ENCODE measurements around the gene POM121C. TPM values are rescaled to one million over a fixed set of nuclear protein-coding genes. Genes with fewer than 3 reads are reported as not detected.
A peak's percentile ranks its signal among the peaks of the same experiment; 100 is the strongest.
"Not testable (repeated sequence)": the region's sequence is repeated elsewhere in the genome, so short reads cannot be mapped to it uniquely, and the experiment has no call there.

POM121C gene
- total RNA-seq, 1 experiment from 2014 or later: 8.2 TPM

DNA sequence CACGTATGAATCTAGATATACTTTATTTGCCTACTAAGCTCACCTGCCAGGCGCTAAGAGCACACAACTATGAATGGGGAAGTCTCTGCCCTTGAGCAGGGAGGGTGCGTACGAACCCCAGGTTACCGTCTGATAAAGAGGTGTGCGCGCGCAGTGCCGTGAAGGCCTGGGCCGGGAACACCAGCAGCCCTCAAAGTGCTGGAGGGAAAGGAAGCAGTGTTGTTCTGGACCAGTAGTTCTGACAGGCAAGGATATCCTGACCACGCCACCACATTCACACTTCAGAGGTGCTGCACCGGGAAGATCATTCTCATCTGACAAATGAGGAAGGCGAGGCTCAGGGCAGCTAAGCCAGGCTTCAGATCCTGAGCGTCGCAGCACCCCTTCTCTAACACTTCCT is 62.6 kb downstream of the POM121C start:
- not testable (repeated sequence) for DNase-seq (ENCODE audit: low read depth)

DNA sequence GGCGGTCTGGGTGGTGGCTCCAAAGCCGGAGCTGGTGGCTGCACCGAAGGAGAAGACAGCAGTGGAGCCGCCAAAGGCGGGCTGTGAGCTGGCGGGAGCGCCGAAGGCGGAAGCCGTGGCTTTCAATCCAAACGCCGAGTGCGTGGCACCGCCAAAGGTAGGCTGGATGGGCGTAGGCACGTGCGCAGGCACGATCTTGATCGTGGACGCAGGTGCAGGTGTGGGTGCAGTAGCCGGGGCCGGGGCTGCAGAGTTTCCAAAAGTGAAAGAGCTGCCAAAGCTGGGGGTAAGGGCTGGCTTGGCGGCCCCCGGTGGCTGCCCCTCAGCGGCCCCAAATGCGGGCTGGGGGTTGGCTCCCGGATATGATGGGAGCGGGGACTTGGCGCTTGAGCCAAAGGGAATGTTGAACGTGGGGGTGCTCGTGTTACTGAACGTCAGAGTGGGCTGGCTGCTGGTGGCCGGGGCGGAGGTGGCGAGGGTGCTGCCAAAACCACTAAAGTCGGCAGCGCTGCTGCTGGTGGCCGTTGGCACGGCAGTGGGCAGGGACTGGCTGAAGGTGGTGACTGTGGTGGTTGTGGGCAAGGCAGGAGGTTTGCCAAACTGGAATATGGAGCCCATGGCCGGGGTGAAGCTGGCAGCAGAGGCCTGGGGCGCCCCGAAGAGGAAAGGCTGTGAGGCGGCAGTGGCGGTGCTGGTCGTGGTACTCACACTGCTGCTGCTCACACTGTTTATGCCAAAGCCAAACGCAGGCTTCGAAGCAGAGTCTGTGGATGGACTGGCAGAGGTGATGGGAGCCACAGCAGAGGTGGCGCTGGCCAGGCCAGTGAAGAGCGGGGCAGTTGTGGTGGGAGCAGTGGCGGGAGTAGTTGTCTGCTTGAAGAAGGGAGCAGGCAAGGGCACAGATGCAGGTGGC is 64.0 kb downstream of the POM121C start:
- DNase-seq (ENCODE audit: low read depth): not testable (repeated sequence)

DNA sequence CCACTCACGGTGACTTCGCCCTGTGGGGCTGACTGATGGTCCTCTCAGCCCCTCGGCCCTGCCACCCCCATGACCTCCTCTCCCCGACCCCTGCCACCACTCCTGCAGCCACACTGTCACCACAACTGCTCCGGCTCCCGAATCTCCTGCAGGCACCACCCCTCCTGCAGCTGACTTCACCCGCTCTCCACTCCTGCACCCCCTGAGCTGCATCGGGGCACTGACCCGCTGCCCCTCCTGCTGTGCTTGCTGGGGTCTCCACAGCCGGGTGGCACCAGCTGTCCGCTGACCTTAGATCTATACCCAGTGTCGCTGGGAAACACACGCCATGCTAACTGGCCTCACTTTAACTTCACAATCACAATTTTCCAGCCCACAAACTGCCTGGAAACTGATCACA is 65.9 kb downstream of the POM121C start:
- not testable (repeated sequence) for DNase-seq (ENCODE audit: low read depth)

DNA sequence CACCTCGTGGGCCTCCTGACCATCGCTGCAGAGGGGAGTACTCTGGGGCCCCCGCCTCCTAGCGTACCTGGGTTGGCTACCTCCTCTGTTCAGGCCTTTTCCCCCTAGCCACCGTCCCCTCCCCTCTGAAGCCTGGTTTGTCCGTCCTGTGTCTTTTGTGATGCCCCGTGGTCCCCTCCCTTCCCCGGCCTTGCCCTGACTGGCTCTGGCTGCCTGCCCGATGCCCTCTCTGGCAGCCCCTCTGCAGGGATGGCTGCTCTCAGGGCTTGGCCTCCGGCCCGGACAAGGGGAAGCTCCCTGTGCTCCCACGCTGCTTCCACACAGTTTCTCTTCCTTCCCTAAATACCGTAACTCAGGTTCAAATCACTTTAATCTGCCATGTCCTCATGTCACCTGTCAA is 66.4 kb downstream of the POM121C start:
- not testable (repeated sequence) for DNase-seq (ENCODE audit: low read depth)

DNA sequence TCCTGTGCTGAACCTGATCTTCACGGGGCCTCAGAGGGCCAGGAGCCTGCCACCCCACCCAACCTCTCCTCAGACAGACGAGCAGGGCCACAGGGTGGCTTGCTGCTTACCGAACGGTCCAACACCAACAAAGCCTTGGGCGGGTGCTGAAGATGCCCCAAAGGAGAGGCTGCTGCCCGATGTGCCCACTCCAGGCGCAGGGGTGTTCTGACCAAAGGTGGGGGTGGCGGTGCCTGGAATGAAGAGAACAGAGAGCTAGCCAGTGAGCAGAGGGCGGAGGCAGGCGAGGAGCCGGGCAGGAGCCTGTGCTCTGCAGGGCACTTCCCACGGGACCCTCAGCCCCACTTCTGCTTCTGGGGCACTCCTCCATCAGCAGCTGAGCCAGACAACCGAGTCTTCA is 66.9 kb downstream of the POM121C start:
- not testable (repeated sequence) for DNase-seq (ENCODE audit: low read depth)

DNA sequence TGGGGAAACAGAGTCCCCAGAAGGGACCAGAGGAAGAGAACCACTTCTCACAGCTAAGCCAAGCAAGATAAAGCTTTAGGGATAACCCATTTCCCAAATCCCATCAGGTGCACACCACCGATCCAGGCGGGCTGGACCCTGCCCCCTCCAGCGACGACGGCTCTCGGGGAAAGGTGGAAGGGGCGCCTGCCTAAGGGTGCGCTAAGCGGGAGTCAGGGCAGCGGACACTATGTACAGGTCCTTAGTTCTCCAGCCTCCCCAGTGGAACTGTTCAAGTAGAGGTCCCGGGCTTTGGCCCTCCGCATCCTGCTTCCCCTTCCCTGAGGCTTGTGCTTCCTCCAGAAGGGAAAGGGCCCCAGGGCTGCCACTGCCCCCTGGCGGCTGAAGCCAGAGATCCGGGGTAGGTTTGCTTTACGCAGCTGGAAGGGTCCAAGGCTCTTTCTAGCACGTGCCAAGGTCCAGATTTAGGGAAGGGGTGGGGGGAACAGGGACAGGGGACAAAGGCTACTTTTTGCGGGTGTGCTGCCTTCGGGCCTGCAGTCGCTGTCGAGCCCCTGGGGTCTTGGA is 67.7 kb downstream of the POM121C start:
- DNase-seq (ENCODE audit: low read depth): not testable (repeated sequence)

DNA sequence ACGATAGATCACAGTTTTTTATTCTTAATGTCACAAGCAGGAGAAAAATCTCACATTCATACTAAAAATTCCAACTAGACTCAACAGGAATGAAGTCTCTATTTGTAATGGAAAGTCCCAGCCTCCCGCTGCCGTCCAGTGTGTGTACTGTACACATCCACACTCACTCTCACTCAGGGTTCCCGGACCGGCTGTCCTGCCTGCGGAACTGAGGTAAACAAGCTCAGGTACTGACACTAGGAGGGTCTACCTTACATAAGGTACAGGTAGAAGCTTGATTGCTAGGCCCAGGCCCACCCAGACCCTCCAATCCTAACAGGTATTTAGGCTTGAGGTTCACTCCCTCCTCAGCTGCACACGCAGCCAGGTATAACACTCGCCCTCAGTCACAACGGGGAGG is 69.3 kb downstream of the POM121C start:
- DNase-seq (ENCODE audit: low read depth): not testable (repeated sequence)

DNA sequence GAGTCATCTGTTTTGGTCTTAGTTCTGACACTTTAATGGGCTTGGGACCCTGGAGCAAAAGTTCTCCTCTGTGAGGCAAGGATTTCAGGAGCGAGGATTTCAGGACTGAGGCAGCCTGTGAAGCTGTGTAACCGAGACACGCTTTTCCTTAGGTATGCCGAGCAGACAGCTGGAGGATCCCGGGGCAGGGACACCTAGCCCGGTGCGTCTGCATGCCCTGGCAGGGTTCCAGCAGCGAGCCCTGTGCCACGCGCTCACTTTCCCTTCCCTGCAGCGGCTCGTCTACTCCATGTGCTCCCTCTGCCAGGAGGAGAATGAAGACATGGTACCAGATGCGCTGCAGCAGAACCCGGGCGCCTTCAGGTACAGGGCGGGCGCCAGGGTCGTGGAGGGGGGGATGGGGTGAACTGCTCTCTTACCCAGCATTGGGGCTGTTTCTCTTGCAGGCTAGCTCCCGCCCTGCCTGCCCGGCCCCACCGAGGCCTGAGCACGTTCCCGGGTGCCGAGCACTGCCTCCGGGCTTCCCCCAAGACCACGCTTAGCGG is 70.2 kb downstream of the POM121C start:
- not testable (repeated sequence) for DNase-seq (ENCODE audit: low read depth)

DNA sequence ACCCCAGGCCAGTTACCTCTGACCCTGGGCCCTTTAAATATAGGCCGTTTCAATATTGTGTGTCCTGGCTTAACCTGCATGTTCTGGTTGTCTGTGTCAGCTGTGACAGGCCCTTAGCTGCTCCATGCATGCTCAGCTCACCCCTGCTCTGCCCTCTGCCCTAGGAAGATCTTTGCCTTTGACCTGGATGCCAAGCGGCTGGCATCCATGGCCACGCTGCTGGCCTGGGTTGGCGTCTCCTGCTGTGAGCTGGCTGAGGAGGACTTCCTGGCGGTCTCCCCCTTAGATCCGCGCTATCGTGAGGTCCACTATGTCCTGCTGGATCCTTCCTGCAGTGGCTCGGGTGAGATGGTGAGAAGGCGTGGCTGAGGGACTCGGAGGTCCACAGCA is 70.7 kb downstream of the POM121C start:
- not testable (repeated sequence) for DNase-seq (ENCODE audit: low read depth)

DNA sequence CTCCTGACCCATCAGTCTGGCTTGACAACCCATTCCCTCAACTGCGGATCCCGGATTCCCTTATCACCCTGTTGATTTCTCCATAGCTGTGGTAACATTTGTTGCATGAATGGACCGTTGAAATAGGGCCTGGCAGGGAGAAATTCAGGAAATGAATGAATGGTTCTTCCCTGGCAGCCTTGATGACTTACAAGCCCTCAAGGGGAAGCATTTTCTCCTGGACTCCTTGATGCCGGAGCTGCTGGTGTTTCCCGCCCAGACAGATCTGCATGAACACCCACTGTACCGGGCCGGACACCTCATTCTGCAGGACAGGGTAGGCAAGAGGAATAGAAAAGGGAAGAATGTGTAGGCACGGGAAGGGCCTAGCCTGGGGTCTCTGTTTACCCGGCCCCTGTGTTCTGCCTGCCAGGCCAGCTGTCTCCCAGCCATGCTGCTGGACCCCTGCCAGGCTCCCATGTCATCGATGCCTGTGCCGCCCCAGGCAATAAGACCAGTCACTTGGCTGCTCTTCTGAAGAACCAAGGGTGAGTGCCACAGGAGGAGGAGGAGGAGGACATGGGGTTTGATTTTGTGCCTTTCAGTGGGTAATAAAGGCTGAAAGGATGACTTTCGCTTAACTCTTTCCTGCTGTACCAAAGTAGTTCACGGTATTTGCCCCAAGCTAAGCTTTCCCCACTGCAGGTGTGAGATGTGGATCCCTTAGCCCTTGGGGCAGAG is 71.2 kb downstream of the POM121C start:
- peak; percentile 72 for DNase-seq (ENCODE audit: low read depth)

DNA sequence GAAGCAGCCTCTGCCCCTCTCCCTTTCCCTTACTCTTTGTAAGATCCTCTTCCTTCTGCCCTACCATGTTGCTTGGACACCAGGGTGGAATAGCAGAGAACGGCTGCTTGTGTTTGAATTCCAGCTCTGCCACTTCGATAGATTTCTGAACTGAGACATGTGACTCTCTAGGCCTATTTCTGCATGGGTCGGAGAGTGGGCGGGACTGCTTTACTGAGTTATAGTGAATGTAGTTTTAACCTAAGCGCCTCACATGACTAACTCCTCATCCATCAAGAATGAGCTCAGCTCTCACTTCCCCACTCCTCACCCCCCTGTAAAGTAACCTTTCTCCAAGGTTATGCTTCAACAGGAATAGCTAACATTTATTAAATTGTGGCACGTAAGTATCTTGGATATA is 71.9 kb downstream of the POM121C start:
- DNase-seq (ENCODE audit: low read depth): not testable (repeated sequence)

DNA sequence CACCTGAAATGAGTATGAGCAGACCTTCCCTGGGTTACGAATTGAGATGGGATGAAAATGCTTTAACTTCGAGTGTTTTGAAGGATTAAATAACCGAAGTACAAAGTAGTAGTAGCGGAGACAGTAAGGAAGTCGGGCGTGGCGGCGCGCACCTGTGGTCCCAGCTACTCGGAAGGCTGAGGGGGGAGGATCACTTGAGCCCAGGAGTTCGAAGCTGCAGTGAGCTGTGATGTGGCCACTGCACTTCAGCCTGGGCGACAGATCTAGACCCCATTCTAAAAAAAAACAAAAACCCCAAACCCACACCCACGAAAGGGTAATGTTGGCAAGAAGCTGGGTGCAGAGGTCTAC is 75.3 kb downstream of the POM121C start:
- not testable (repeated sequence) for DNase-seq (ENCODE audit: low read depth)

DNA sequence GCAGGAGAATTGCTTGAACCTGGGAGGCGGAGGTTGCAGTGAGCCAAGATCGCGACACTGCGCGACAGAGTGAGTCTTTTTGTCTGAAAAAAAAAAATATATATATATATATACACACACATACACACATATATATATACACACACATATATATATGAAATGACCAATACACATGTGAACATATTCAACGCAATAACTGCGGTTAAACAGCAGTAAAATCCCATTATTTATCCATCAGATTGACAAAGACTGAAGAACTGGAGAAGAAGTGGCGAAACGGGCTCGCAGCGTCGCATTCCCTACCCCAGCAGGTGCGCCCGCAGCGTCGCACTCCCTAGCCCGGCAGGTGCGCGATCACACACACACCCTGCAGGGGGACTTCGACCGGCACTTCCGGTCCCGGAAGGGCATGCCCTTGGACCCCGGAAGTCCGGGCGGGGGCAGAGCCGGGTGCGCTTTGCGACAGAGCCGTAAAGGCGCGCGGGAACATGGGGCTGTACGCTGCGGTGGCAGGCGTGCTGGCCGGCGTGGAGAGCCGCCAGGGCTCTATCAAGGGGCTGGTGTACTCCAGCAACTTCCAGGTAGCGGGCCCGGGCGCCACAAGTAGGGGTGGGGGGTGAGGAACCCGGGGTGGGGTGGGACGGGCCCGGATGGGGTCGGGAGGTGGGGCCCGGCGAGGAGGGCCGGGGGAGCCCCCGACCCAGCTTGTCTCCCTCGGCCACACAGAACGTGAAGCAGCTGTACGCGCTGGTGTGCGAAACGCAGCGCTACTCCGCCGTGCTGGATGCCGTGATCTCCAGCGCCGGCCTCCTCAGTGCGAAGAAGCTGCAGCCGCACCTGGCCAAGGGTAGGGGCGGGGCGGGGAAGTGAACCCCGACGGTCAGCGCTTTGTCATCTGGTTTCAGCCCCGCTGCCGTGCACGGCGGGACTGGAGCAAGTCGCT is 75.9 kb downstream of the POM121C start:
- DNase-seq (ENCODE audit: low read depth): not testable (repeated sequence)

DNA sequence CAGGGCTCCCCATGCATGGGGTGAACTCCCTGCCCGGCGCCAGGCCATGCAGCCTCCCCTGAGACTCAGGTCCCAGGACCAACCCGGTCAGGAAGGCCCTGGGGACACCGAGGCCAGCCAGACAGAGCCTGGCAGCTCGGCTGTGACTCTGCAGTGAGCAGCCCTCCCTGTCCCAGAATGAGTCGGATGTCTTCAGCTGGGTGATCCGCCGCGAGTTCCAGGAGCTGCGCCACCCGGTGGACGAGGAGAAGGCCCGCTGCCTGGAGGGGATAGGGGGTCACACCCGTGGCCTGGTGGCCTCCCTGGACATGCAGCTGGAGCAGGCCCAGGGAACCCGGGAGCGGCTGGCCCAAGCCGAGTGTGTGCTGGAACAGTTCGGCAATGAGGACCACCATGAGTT is 81.4 kb downstream of the POM121C start:
- DNase-seq (ENCODE audit: low read depth): not testable (repeated sequence)

DNA sequence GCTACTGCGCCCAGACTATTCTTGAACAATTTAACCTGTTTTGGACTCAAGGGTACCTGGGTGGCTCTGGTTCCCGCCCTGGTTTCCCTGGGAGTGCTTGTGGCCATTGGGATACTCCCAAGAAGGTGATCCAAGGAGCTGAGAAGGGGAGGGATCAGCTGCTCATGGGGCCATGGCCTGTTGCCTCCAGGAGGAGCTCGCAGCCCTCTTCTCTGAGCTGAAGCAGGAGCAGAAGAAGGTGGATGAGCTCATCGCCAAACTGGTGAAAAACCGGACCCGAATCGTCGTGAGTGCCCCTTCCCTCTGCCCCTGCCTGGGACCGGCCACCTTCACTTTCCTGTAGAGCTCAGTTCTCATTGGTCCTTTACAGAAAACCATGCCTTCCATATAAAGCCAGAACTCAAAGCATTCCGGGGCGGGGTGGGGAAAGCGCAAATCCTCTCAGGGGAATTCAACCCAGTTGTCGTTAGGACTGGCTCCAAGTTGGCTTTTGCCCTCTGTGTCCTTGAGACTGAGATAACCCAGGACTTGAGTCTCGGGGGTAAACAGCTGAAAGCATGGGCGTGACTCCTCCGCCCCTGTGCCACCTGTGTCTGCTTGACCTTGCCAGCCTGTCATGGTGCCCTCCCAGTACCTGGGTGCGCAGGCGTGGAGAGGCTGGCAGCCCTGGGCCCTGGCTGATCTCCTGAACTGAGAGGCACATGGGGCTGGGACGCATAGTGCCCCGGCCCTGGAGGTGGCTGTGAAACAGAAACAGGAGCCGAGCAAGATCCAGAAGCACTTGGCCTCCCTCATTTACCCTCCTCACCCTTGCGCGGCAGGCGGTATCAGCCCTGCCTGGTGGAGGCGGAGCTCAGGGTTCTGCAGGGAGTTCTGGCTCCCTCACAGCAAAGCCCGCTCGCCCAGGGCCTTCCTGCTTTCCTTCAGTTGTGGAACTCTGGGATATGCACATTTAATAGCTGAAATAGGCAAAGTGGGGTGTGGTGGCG is 82.3 kb downstream of the POM121C start:
- not testable (repeated sequence) for DNase-seq (ENCODE audit: low read depth)

DNA sequence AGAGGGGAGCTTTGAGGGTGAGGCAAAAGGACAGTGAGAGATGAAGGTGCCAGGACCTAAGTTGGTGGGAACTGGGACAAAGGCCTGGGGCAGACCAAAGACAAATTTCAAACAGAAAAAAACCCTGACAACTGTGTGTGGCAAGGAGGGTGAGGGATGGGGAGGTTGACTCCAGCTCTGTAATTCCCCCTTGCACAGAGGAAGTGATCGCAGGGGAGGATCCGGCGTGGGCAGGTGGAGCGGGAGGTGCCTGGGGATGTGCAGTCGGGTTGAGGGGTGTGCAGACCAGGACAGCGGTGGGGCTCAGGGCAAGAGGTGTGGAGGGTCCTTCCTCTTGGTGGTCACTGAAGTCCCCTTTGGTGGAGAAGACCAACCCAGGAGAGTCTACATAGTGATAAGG is 85.5 kb downstream of the POM121C start:
- DNase-seq (ENCODE audit: low read depth): not testable (repeated sequence)

DNA sequence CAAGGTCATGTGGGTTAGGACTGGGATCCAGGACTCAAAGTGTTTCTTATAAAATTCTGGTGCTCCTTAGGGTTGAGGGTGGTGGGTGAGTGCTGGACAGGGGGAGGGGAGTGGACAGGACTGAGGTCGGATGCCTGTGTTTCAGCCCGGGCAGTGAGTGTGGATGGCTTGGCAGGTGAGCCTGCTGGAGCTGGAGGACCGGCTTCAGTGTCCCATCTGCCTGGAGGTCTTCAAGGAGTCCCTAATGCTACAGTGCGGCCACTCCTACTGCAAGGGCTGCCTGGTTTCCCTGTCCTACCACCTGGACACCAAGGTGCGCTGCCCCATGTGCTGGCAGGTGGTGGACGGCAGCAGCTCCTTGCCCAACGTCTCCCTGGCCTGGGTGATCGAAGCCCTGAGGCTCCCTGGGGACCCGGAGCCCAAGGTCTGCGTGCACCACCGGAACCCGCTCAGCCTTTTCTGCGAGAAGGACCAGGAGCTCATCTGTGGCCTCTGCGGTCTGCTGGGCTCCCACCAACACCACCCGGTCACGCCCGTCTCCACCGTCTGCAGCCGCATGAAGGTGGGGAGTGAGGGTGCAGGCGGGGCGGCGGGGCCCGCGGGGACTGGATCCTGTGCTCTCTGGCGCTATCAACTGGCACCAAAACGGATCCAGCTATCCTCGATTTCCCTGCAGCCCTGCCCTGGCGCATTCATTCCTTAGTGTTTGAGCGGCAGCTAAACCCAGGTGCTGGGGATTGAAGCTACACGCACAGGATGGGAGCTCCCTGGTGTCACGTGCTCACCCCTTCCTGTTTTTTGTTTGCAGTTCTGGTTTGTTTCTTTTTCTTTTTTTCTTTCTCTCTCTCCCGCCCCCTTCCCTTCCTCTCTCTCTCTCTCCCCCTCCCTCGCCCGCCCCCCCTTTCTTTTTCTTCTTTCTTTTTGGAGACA is 87.1 kb downstream of the POM121C start:
- DNase-seq (ENCODE audit: low read depth): not testable (repeated sequence)

DNA sequence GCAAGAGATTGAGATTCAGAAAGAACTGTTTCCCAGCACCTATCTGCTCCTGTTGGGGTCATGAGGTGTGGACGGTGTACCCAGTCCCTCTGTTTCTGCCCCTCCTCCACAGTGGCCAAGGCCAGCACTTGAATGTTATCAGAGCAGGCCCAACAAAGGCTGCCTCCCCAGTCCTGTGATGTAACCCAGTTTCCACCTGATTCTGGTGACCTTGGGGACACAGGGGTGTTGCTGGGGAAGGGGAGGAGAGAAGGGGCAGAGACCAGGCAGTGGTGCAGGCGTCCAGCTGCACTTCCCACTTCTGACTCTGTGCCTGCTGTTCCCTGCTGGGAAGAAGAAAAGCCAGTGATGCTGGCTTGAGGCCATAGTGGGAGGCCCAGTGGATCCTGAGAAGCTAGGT is 88.2 kb downstream of the POM121C start:
- DNase-seq (ENCODE audit: low read depth): not testable (repeated sequence)

DNA sequence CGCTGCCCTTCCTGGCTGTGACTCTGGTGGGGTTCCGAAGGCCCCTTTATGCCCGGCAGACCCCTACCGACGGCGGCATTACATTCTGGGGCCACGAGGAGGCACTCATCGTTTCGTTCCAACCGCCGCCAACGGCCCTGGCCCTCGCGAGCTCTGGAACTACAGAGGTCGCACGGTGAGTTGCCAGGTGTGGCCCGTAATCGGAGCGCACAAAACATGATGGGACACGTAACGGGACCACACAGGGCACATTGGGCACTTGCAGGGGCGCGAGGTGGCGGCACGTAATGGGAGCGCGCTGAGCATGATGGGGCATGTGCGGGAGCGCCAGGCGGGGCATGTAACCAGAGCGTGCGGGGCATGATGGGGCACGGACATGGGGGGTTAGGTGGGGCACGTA is 90.8 kb downstream of the POM121C start, which contains the start of gene TRIM73:
Gene TRIM73 (plus strand): TSS at position 301 of the 400 bp plus-strand sequence. CDS start 3,305 bp downstream, outside the sequence.
- DNase-seq (ENCODE audit: low read depth): not testable (repeated sequence)
